GM12801 (cell line): ENCODE results near the gene OR14A2.

ENCODE experiments used
- TF ChIP-seq, protein P1 (sequence below): IDR thresholded peaks from one replicate; pipeline ENCODE4 v1.5.1; 2011; ENCODE audit warnings: control low read depth; ENCODE audit not compliant: insufficient read length; ENCODE audit errors: extremely low read depth

Gene OR14A2

DNA sequence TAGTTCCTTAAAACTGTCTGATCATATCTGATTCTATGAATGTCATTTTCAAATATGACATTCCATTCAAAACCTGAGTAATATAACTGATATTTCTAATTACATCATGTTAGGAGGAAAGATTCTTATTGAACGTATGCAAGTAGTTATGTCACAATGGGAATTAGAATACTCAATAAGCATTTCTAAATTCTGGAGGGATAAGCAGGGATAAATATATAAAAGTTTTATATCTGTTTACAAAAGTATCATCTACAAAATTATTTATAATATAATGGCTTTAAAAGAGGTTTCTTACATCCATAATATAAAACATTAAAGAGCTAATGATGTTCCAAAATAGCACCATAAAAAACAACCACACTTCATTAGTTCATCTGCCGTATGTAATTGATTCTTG is at the start of gene OR14A2:
TSS of gene OR14A2 (minus strand) at position 101 of the 400 bp plus-strand sequence.
- TF ChIP-seq, protein P1, sequence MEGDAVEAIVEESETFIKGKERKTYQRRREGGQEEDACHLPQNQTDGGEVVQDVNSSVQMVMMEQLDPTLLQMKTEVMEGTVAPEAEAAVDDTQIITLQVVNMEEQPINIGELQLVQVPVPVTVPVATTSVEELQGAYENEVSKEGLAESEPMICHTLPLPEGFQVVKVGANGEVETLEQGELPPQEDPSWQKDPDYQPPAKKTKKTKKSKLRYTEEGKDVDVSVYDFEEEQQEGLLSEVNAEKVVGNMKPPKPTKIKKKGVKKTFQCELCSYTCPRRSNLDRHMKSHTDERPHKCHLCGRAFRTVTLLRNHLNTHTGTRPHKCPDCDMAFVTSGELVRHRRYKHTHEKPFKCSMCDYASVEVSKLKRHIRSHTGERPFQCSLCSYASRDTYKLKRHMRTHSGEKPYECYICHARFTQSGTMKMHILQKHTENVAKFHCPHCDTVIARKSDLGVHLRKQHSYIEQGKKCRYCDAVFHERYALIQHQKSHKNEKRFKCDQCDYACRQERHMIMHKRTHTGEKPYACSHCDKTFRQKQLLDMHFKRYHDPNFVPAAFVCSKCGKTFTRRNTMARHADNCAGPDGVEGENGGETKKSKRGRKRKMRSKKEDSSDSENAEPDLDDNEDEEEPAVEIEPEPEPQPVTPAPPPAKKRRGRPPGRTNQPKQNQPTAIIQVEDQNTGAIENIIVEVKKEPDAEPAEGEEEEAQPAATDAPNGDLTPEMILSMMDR = no peak

GRCh38 chr1:247797518-247797917 is 49.6 kb upstream of the OR14A2 start:
- TF ChIP-seq, protein P1 = no peak

GRCh38 chr1:247769603-247770002 is 21.7 kb upstream of the OR14A2 start:
- TF ChIP-seq, protein P1 = no peak

- TF ChIP-seq, protein P1 = no peak
These were observed 12.5 kb upstream of the OR14A2 start, which contains the start of gene OR1C1 for GRCh38 chr1:247760456-247760855. TSS of gene OR1C1 (minus strand) at chr1:247760556. CDS start at chr1:247758406, 2,150 bp downstream.

GRCh38 chr1:247749870-247750269 is 1.9 kb upstream of the OR14A2 start:
- TF ChIP-seq, protein P1 = no peak

DNA sequence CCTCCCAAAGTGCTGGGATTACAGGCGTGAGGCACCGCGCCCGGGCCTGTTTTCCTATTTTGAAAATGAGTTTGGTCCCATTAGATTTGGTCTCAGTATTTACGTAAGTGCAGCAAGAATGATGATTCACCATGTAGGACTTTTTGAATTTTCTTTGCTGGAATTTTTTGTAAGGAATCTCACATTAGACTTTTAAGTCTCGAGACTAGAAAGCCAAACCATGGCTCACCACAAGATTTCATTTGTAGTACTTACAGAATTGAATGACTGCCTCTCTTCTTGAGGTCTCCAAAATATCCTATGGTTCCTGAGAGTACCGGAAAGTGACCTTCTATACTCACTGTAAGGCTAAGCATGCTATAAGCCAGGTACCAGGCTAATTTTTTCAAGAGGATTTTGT is 325 bp downstream of the OR14A2 start:
- TF ChIP-seq, protein P1 = no peak

- TF ChIP-seq, protein P1 = no peak
These were observed 1.5 kb downstream of the OR14A2 start for GRCh38 chr1:247746391-247746935.

GRCh38 chr1:247741756-247742155 is 6.2 kb downstream of the OR14A2 start:
- TF ChIP-seq, protein P1 = no peak
